C4-2B (cell line): ENCODE results near the gene COL15A1.

Experiments
- ZFX ChIP-seq: fragments of 450-650 bp; IDR thresholded peaks from 2 replicates; pipeline ENCODE4 v1.6.1; 2017
- TF ChIP-seq, protein P1 (sequence below): fragments of 450-650 bp; conservative IDR thresholded peaks from 2 replicates; pipeline ENCODE4 v1.5.1; 2017; ENCODE audit warnings: mild to moderate bottlenecking

DNA sequence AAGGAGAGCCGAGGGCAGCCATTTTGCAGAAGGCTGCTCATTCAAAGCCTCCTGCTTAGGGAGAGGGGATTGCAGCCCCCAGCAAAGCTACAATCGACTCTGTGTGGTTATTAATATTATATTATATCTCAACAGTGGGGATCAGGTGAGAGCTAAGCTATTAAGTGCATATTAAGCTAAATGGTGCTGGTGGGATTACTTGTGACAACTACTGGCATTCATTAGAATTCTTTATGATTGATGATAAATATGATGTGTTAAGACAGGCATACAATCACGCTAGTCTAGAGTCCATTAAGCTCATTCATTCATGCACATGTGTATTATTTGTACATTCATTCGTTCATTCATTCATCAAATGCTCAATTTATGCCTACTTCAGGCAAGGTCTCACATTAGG, 23.0 kb downstream of the COL15A1 start:
- TF ChIP-seq, protein P1, sequence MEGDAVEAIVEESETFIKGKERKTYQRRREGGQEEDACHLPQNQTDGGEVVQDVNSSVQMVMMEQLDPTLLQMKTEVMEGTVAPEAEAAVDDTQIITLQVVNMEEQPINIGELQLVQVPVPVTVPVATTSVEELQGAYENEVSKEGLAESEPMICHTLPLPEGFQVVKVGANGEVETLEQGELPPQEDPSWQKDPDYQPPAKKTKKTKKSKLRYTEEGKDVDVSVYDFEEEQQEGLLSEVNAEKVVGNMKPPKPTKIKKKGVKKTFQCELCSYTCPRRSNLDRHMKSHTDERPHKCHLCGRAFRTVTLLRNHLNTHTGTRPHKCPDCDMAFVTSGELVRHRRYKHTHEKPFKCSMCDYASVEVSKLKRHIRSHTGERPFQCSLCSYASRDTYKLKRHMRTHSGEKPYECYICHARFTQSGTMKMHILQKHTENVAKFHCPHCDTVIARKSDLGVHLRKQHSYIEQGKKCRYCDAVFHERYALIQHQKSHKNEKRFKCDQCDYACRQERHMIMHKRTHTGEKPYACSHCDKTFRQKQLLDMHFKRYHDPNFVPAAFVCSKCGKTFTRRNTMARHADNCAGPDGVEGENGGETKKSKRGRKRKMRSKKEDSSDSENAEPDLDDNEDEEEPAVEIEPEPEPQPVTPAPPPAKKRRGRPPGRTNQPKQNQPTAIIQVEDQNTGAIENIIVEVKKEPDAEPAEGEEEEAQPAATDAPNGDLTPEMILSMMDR: no peak
- TF ChIP-seq ZFX: no peak
